ENCODE measurements around the gene ABCG1.
A peak's percentile ranks its signal among the peaks of the same experiment; 100 is the strongest.

ABCG1 gene

GRCh38 chr21:42222821-42223390 is 4.0 kb downstream of the ABCG1 start:
- no peak for TF ChIP-seq CTCF (conservative IDR thresholded peaks at IDR 0.05; ENCODE audit: low read depth, low read length)
- H3K4me3 ChIP-seq (ENCODE audit: low read depth, low read length), result no peak overlapping the region
- DNase-seq (ENCODE audit: low read depth), result no peak

DNA sequence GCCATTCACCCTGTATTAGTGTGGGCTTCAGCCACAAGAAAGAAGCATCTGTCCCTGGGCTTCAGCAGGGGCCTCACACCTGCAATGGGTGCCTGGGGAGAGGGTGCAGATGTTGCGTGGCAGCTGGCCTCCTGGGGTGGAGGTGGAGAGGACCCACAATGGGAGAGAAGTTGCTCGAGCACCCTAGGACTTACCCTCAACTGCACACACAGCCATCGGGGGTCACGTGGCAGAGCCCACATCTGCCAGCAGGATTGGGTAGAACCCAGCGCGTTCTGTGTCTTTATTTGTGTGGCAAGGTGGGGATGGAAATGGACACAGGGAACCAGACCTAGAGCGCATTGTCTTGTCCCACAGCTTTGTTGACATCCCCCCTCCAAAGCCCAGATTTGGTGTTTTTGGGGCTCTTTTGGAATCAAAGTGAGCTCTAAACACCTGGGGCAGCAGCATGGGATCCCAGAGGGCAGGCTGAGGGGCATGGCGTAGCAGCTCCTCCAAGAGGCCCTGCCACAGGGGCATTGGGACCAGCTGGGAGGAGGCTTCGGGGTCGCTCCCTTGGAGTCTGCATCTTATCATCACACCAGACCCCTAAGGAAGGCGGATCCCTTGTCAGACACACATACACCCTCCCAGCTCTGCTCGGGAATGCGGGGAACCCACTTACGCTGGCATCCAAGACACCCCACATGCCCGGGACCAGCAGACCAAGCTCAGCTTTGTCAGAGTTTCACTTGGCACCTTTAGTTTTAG is 5.1 kb downstream of the ABCG1 start:
- no peak overlapping the region for H3K4me3 ChIP-seq (ENCODE audit: low read depth, low read length)
- DNase-seq (ENCODE audit: low read depth), result no peak
- no peak for TF ChIP-seq CTCF (conservative IDR thresholded peaks at IDR 0.05; ENCODE audit: low read depth, low read length)

GRCh38 chr21:42225042-42225441 is 6.1 kb downstream of the ABCG1 start:
- no peak overlapping the region for H3K4me3 ChIP-seq (ENCODE audit: low read depth, low read length)
- TF ChIP-seq CTCF (conservative IDR thresholded peaks at IDR 0.05; ENCODE audit: low read depth, low read length), result no peak
- DNase-seq (ENCODE audit: low read depth), result no peak

- no peak for TF ChIP-seq CTCF (conservative IDR thresholded peaks at IDR 0.05; ENCODE audit: low read depth, low read length)
- no peak for DNase-seq (ENCODE audit: low read depth)
Measured at GRCh38 chr21:42225571-42226155, 6.7 kb downstream of the ABCG1 start.

GRCh38 chr21:42226626-42227025 is 7.7 kb downstream of the ABCG1 start:
- TF ChIP-seq CTCF (conservative IDR thresholded peaks at IDR 0.05; ENCODE audit: low read depth, low read length), result no peak
- DNase-seq (ENCODE audit: low read depth), result no peak
- no peak overlapping the region for H3K4me3 ChIP-seq (ENCODE audit: low read depth, low read length)

More at GRCh38 chr21:42225571-42226155, 6.7 kb downstream of the ABCG1 start:
- H3K4me3 ChIP-seq (ENCODE audit: low read depth, low read length), result no peak overlapping the region

DNA sequence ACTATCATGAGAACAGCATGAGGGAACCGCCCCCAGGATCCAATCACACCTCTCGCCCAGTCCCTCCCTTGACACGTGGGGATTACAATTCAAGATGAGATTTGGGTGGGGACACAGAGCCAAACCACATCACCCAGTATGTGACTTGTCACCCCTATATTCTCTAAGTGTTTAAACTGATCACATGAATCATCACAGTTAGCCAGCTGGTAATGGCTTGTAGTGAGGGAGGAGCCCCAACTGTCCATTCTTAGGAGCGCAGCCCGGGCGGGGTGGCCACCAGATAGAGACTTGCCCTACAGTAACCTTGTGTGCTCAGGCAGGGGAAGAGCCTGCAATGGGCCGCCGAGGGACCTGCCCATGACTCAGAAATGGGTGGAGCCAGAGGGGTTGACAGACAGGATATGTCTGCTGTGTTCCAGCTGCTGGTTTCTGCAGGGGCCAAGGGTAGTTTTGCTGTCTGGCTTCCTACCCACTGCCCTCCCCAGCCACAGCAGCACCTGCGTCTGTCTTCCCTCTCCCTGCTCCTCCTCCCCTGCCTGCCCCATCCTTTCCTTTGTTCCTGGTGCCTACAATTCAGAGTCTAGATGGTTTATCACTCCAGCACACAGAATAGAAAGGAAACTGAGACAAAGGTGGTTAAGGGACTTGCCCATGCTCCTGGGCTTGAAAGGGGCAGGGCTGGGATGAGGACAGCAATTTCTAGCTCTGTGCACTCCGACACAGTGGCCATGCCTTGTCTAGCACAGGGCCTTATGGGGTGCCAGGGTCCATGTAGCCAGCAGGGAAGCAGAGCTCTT is 9.2 kb downstream of the ABCG1 start:
- peak; percentile 94 for DNase-seq (ENCODE audit: low read depth)
- no peak for TF ChIP-seq CTCF (conservative IDR thresholded peaks at IDR 0.05; ENCODE audit: low read depth, low read length)
- no peak overlapping the region for H3K4me3 ChIP-seq (ENCODE audit: low read depth, low read length)

Data from choroid plexus epithelial cell (primary cell).